NCI-H774 (cell line): ENCODE results near the gene CPTP.
A peak's percentile ranks its signal among the peaks of the same experiment; 100 is the strongest.
"Not testable (repeated sequence)": the region's sequence is repeated elsewhere in the genome, so short reads cannot be mapped to it uniquely, and the experiment has no call there.

Source experiments
- DNase-seq: peaks from one replicate; lab custom pipeline; 2025; lab: John Stamatoyannopoulos, UW

Gene CPTP

DNA sequence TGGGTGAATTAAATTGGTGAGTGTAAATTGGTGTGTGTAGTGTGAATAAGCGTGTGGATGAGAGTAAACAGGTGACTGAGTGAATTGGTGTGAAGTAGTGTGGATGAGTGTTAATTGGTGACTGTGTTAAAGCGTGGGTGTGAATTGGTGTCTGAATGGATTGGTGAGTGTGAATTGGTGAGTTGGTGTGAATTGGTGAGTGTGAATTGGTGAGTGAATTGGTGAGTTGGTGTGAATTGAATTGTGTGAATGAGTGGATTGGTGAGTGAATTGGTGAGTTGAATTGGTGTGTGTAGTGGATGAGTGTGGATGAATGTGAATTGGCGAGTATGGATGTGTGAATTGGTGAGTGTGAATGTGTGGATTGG is 42.1 kb downstream of the CPTP start:
- DNase-seq: no peak

DNA sequence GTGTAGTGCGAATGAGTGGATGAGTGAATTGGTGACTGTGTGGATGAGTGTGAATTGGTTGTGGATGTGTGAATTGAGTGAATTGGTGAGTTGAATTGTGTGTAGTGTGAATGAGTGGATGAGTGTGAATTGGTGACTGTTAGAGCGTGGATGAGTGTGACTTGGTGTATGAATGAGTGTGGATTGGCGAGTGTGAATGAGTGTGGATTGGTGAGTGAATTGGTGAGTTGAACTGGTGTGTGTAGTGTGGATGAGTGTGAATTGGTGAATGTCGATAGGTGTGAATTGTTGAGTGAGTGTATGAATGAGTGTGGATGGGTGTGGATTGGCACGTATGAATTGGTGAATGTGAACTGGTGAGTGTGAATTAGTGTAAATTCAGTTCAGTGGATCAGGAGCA is 42.7 kb downstream of the CPTP start:
- no peak for DNase-seq

DNA sequence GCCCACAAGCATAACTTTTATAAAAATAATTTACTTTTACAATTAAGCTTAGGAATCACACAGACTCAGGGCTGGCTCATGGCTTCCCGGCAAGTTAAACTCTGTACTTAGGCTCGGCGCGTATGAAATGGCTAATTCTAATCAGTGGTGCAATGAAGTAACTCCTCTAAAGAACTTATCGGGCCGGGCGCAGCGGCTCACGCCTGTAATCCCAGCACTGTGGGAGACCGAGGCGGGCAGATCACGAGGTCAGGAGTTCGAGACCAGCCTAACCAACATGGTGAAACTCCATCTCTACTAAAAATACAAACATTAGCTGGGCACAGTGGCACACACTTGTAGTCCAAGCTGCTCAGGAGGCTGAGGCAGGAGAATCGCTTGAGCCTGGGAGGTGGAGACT is 45.5 kb downstream of the CPTP start:
- not testable (repeated sequence) for DNase-seq

DNA sequence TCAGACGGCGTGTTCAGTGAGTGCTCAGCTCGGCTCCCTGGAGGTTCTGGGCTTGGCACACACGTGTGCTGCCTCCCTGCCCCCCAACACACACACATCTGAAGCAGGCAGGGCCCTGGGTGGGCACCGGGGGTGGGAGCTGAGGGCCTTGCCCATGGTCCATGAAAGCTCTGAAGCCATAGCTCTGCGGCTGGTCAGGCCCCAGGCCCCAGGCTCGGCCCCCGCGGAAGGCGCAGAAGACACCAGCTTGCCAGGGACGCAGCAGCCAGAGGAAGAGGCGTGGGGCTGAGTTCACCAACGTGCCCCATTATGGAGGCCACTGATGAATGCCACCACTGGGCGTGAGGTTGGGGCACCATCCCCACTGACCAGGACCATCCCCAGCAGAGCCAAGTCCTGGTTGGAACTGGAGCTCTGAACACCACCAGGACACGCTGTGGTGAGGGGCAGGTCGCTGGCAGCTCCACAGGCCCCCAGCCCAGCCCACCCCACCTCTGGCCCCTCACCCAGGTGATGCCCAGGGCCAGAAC is 46.2 kb downstream of the CPTP start:
- DNase-seq: no peak

DNA sequence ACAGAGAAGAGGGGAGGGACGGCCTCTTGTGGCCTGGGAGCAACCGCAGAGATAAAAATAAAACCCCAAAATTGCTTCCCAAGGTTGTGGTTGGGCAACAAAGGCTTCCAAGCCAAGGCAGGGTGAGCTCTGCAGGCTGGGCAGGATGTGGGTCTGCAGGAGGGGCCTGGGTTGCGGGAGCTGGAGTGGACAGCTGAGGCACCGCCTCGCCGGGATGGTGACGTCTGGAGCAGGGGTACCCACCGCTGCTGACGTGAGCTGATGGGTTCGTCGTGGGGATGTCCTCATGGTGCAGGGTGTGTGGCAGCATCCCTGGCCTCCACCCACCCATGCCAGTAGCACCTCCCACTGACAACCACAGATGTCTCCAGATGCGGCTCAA is 46.8 kb downstream of the CPTP start:
- DNase-seq: no peak

DNA sequence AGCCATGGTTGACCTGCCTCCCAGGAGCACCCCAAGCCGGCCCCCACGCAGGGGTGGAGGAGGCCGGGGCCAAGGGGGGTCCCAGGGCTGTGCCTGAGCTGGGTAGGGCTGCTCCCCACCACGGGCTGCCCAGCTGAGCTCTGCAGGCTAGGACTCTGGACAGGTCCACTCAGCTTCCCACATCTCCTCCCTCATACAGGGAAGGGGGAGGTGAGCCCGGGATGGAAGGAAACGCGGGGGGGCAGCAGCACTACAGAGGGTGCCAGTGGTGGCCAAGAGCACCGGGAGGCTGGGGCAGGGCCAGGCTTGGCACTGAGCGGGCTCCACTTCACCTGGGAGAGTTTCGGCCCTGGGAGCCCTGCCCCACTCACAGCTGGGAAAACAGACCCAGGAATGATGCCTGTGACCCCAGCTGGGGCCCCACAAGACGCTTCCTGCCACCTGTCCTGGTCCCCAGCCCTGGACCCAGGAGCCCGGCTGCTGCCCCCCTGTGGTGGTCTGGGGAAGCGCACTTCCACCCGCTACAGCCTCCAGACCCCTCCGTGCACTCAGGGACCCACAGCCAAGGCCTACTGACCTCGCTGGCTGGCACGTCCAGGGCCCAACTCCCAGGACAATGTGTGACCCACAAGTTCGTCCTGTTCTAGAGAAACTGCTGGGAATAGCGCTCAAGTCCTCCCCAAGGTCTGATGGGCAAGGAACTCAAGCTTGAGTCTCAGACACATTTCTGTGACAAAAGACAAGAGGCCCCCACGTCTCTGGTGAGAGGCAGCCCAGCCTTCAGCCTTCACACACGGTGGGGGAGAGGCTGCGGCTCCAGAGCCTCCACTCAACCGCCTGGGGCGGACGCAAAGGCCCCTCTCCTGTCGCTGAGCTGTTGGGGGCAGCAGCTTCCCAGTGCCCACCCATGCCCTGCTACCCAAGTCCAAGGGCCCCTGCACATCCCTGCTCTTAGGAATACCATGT is 47.4 kb downstream of the CPTP start:
- no peak for DNase-seq

DNA sequence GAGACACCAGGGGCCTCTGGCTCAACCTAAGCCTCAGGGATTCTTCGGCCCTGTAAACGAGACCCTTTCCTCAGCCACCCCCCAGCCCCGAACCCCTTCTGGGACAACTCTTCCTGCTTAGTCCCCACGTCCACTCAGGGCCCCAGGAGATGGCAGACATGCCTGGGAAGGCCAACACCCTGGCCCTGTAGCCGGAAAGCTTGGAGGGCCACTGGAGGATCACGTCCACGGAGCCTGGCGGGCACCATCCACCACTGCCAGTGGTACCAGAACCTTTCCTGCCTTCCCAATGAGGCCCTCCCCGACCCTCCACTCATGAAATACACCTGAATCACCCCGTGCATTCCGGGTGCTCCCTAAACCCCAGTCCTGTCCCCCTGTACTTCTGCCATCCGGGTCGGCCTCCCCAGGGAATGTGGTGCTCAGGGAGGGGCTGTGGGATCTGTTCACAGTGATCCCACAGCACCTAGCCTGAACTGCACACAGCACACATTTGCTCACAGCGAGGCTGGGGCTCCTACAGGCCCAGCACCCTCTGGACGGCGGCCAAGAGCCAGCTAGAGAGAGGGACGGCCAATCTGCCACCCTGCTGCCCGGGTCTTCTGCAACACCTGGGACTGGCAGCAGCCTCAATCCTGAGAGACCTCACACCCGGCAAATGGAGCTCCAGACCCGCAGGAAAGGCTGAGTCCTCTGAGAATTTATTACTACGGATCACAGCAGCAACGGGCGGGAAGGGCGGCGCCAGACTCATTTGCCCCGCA is 48.6 kb downstream of the CPTP start:
- DNase-seq: no peak

DNA sequence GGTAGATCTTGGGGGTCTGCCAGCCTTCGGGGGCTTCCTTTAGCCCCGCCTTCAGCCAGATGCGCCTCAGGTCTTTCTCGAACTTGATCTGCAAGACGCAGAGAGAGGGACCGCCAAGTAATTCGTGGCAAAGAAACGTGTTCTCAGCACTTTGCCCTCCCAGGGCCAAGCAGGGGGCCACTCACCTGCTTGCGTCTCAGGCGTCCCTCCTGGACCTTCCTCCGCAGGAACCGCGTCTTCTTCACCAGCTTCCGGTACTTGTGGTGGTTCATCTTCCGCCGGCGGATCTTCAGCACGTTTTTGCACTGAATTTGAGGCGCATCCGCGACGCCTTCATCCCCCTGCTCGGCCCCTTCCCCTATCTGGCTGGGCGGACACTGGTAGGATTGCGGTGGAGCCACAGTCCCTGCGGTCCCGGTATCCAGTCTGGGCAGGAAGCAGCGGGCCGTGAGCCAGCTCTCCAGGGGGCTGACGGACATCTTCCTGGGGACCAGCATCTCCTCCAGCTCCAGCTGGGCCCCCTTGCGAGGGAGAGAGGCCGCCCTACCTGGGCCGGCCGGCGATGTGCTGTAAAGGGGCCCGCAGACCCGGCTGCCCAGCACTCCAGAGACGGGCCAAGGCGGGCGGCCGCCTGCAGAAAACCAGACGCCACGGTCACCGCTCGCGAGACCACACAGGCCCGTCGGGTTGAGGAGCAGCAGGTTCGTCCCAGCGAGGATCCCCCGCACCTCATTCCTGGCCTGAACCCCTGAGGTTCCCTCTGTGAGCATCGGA is 49.4 kb downstream of the CPTP start:
- no peak for DNase-seq

DNA sequence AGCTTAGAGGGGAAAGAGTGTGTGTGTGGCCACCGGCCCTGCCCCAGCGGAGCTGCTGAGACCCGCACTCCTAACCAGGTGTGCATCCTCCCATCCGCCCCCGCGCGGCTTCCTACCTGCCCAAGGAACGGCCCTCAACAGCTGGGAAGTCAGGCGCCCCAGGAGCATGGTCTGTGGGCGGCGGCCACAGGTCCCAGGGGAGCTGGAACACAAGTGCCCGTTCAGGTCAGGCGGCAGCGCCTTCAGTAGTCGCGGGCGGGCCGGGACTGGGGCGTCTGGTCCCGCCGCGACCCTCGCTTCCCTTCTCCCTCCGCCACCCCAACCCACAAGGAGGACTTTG is 50.0 kb downstream of the CPTP start:
- no peak for DNase-seq

DNA sequence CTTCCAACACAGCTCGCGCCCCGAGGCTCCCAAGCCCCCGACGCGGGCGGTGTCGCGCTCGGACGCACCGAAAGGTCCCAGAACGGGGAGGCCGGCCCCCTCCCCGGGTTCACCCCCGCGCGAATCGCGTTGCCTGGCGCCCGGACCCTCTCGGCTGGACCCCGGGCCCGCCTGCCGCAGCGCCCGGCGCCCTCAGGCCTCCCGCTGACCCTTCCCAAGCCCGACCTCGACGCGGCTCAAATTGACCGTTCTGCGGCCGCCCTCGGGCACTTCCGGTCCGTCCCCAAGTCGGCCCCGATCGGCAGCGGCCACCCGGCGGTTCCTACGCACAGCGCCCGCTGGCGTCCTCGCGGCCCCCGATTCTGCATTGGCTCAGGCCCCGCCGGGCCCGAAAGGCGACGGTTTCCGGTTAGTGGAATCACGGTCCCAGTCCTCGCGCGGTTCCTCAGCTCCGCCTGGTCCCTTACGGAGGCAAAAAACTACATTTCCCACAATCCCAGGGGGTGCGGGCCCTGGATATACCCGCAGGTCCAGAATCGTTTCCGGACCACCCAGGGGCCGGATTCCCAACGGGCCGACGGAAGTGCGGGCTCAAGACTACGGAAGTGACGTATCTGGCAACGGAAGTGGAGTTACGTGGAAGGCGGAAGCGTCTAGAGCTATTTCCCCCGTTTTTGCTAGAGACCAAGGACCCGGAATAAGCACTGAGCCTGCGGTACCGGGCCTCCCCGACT is 50.5 kb downstream of the CPTP start, which contains the start of gene AURKAIP1:
Gene AURKAIP1 (minus strand): TSS at position 279 of the 734 bp plus-strand sequence. CDS start 451 bp downstream, outside the sequence.
- DNase-seq: peak; percentile 95

DNA sequence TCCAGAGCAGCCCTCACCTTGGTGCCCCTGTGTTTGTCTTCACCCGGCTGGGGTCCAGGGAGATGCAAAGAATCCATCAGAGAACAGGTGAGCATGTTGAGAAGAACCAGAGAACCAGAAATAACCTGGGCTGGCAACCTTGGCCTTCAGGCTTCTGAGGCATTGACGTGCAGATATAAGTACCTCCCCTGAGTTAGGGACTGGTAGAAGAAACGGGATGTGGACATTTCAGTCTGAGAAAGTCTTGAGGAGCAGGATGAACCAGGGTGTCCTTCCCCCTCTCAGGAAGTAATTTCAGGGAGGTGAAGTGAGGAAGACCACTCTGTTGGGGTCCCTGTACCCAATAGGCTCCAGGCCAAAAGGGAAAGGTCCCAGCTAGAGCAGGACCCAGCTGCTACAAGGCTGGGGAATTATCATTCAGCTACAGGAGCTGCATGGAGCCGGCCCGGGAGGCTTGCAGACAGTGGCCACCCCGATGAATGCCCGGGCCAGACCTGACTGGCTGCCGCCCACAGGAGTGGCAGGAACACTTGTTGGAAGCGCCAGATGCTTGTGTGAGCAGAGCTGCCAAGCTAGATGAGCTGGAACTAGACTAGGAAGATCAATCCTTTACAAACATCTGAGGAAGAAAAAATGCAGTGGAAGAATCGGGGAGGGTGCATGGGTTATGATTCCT is 52.1 kb downstream of the CPTP start:
- no peak for DNase-seq

DNA sequence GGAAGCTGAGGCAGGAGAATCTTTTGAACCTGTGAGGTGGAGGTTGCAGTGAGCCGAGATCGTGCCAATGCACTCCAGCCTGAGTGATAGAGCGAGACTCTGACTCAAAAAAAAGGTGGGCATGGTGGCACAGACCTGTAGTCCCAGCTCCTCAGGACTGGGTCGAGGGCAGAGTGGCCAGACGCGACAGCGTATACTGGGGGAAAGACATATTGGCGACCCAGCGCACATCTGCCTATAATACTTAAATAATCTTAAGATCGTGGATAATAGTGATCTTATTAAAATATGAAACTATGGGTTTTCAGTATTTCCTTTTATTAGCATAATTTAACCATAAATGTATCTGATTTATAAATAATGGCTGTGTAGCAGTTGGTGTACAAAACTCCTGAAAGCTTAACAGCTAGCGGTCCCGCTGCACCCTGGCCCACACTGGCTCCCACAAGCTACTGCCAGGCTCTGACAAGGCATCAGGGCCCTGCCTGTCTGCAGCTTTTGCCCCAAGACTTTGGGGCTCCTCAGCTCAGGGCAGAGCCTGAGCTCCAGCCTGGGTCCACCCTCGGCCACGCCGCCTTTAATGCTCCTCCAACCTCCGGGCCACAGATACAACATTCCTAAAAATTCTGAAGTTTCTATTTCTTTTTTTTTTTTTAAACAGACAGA is 53.1 kb downstream of the CPTP start:
- DNase-seq: no peak
